LNCAP (cell line): ENCODE data around the gene FAM222A.

ENCODE experiments used
- TF ChIP-seq, protein P1 (sequence below): fragments of 450-650 bp; IDR thresholded peaks from 2 replicates; pipeline ENCODE4 v1.5.1; 2017; ENCODE audit warnings: mild to moderate bottlenecking

The FAM222A gene

DNA sequence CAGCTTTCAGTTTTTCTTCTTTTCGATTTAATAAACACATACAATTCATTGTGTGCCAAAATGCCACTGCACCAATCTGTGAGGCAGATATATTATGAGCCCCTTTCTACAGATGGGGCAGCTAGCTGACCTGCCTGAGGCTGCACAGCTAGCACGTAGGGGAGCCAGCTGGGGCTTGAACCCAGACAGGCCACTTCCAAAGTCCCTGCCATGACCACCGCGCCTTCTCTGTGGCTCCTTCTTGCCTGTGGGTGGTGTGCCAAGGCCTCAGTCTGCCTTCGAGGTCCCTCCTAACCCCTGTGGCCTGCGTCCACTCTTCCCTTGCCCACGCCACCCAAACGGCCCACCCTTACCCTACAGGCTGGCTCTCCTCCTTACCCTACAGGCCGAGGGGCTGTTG is 16.2 kb downstream of the FAM222A start:
- TF ChIP-seq, protein P1, sequence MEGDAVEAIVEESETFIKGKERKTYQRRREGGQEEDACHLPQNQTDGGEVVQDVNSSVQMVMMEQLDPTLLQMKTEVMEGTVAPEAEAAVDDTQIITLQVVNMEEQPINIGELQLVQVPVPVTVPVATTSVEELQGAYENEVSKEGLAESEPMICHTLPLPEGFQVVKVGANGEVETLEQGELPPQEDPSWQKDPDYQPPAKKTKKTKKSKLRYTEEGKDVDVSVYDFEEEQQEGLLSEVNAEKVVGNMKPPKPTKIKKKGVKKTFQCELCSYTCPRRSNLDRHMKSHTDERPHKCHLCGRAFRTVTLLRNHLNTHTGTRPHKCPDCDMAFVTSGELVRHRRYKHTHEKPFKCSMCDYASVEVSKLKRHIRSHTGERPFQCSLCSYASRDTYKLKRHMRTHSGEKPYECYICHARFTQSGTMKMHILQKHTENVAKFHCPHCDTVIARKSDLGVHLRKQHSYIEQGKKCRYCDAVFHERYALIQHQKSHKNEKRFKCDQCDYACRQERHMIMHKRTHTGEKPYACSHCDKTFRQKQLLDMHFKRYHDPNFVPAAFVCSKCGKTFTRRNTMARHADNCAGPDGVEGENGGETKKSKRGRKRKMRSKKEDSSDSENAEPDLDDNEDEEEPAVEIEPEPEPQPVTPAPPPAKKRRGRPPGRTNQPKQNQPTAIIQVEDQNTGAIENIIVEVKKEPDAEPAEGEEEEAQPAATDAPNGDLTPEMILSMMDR: no peak

- TF ChIP-seq, protein P1: no peak
These were observed 16.9 kb downstream of the FAM222A start for GRCh38 chr12:109730306-109731145.

- TF ChIP-seq, protein P1: no peak
These were observed 17.7 kb downstream of the FAM222A start for GRCh38 chr12:109731231-109731731.

- TF ChIP-seq, protein P1: no peak
These were observed 18.2 kb downstream of the FAM222A start for GRCh38 chr12:109731806-109732205.

DNA sequence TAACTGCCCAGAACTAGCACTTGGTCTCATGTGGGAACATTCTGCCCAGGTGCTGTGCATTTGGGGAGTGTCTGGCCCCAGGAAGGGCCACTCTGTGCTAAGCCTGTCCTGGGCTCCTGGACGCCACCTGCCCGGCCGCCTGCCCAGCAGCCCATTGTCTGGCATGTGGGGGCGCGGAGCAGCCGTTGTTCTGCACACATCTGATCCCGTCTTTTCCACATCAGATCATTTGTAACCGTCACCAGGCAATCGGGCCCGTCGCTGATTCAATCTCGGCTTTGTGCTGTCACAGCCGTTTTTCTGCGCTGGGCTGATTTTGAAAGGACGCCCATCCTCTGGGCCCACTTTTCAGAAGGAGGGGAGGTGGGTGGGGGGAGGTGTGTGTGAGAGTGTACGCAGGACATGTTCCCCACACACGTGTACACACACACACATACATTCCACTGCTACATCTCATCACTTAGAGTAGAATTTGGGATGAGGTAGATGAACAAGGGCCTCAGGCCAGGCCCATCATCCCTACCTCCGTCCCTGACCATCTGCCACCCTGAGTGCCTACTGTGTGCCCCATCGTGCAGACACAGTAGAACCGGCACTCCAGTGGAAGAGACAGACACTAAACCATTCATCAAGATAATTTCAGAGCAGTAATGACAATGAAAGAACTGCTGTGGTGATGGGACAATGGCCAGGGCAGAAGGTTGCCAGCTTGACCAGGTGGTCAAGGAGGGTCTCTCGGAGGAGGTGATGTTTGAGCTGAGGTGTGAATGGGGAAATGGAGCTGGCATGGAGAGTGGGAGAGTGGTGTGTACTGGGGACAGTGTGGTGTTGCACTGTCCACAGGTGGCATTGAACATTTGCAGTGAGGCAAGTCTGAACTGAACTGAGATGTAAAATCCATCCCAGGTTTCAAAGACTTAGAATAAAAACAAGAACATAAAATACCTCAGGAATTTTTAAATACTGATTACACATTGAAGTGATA is 19.0 kb downstream of the FAM222A start:
- TF ChIP-seq, protein P1: no peak

DNA sequence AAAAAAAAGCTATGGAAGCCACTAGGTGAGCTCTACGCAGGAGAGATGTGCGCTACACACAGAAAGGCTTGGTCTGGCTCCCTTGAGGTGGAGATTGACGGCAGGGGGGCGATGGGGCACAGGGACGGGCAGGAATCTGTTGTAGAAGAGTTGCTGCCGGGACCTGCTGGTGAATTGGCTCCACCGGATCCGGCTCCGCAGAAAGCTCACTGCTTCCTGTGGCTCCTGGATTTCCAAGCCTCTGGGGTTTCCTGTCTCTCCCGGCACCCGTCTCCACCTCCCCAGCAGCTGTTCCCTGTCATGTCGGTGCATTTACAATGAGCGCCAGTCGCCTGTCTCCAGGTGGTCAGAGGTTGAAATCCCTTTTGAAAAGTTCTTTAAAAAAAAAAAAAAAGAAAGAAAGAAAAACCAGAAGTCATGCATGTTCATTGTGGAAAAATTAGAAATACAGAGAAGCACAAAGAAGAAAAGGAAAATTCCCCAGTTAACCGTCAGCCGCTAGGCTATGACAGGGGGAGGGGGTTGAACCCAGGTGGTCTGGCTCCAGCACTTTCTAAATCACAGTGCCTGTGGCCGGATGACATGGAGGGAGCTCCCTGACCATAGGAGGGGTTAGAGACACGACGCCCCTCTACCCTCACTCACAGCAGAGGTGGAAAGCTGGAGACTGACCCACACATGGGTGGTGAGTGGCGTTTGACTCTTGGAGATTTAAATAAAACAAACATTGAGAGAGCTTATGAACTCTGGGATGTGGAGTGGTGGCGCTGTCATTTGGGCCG is 20.8 kb downstream of the FAM222A start:
- TF ChIP-seq, protein P1: no peak
